ENCODE data around the gene CCDC171.

Gene CCDC171

GRCh38 chr9:15882883-15883282, 330.0 kb downstream of the CCDC171 start:
- no peak for DNase-seq (ENCODE audit: low spot score)

GRCh38 chr9:15885464-15885863, 332.6 kb downstream of the CCDC171 start:
- DNase-seq (ENCODE audit: low spot score), result no peak

GRCh38 chr9:15889555-15889954, 336.7 kb downstream of the CCDC171 start:
- DNase-seq (ENCODE audit: low spot score), result peak; percentile 6

GRCh38 chr9:15901572-15901971, 348.7 kb downstream of the CCDC171 start:
- DNase-seq (ENCODE audit: low spot score), result no peak

GRCh38 chr9:15909297-15909696, 356.5 kb downstream of the CCDC171 start:
- DNase-seq (ENCODE audit: low spot score), result no peak

GRCh38 chr9:15915711-15916110, 362.9 kb downstream of the CCDC171 start:
- no peak for DNase-seq (ENCODE audit: low spot score)

GRCh38 chr9:15927161-15927560, 374.3 kb downstream of the CCDC171 start:
- DNase-seq (ENCODE audit: low spot score), result no peak

GRCh38 chr9:15935661-15936305, 382.9 kb downstream of the CCDC171 start:
- no peak for DNase-seq (ENCODE audit: low spot score)

GRCh38 chr9:15936306-15936921, 383.6 kb downstream of the CCDC171 start:
- no peak for DNase-seq (ENCODE audit: low spot score)

GRCh38 chr9:15942831-15943424, 390.1 kb downstream of the CCDC171 start:
- no peak for DNase-seq (ENCODE audit: low spot score)

GRCh38 chr9:15944341-15944740, 391.5 kb downstream of the CCDC171 start:
- DNase-seq (ENCODE audit: low spot score), result no peak

- no peak for DNase-seq (ENCODE audit: low spot score)
Measured at GRCh38 chr9:15959663-15960062, 406.8 kb downstream of the CCDC171 start.

GRCh38 chr9:15961217-15961616, 408.4 kb downstream of the CCDC171 start:
- DNase-seq (ENCODE audit: low spot score), result no peak

- no peak for DNase-seq (ENCODE audit: low spot score)
Measured at GRCh38 chr9:15965246-15965745, 412.5 kb downstream of the CCDC171 start.

- DNase-seq (ENCODE audit: low spot score), result no peak
Measured at GRCh38 chr9:15966471-15966870, 413.6 kb downstream of the CCDC171 start.

- DNase-seq (ENCODE audit: low spot score), result no peak
Measured at GRCh38 chr9:15967068-15967467, 414.2 kb downstream of the CCDC171 start.

GRCh38 chr9:15972760-15973159, 419.9 kb downstream of the CCDC171 start:
- DNase-seq (ENCODE audit: low spot score), result no peak

GRCh38 chr9:15975101-15975778, 422.4 kb downstream of the CCDC171 start:
- DNase-seq (ENCODE audit: low spot score), result no peak

- DNase-seq (ENCODE audit: low spot score), result no peak
Measured at GRCh38 chr9:15977438-15977837, 424.6 kb downstream of the CCDC171 start.

- DNase-seq (ENCODE audit: low spot score), result no peak
Measured at GRCh38 chr9:15982182-15982581, 429.3 kb downstream of the CCDC171 start.

GRCh38 chr9:15999422-16000339, 446.8 kb downstream of the CCDC171 start:
- DNase-seq (ENCODE audit: low spot score), result peak; percentile 62

- no peak for DNase-seq (ENCODE audit: low spot score)
Measured at GRCh38 chr9:16000811-16001210, 448.0 kb downstream of the CCDC171 start.

Measured in hepatic stellate cell (primary cell).